ENCODE data around the gene ZC3H7A.

Gene ZC3H7A

DNA sequence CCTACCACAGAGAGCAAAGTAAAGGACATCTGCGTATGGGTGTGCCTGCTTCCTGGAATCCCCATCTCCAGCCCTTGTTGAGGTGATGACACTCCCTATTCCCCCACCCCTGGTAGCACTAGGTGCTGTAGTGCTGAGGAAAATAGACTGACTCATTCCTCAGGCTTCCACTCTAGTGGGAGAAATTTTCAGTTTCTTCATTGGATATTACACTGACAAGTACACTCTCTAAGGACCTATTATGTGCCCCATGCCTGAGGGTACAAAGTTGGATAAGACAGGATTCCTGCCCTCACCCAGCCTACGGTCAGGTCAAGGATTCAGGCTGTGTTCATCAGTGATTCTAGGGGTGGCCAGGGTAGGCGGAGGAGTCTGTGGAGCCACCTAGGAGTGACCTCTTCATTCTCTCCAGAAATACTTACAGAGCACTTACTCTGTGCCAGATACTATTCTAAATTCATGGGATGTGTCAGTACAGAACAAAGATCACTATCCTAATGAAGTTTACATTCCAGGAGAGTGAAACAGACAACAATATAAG is 4.5 kb upstream of the ZC3H7A start:
- Histone ChIP-seq H2BK12ac (ENCODE audit: low read length) (no peak overlapping the region), H3K27ac (replicated peaks; ENCODE audit: low read length) (no peak overlapping the region), H2AK5ac (ENCODE audit: low read depth, low read length) (no peak overlapping the region), H4K8ac (ENCODE audit: low read depth, low read length) (no peak overlapping the region), H3K4me2 (ENCODE audit: insufficient read depth, low read length, poor library complexity, severe bottlenecking) (no peak overlapping the region), H2BK15ac (ENCODE audit: low read length) (no peak overlapping the region), H4K91ac (ENCODE audit: low read depth, low read length, poor library complexity) (no peak overlapping the region), H3K18ac (ENCODE audit: low read length) (no peak overlapping the region), H3K4ac (ENCODE audit: low read length) (no peak overlapping the region), H2AFZ (ENCODE audit: low read length) (no peak overlapping the region), H3K79me1 (ENCODE audit: low read depth, low read length) (no peaks in the 10 kb centered on the region), H3K36me3 (replicated peaks in 1 of 2; ENCODE audit: control insufficient read depth in 2 of 2, insufficient read depth in 2 of 2, low read length in 2 of 2) (peaks cover 0 to 3% of the 10 kb centered on the region in 2 donors), H2BK120ac (ENCODE audit: low read depth, low read length) (no peak overlapping the region), H3K4me3 (ENCODE audit: low read length in 2 of 2) (no peak overlapping the region), H3K9me3 (replicated peaks in 1 of 2; ENCODE audit: control insufficient read depth in 2 of 2, insufficient read depth in 1 of 2, low read depth in 1 of 2, low read length in 2 of 2) (no peaks in the 10 kb centered on the region), H3K27me3 (ENCODE audit: control insufficient read depth in 3 of 3, insufficient read depth in 3 of 3, low read depth in 1 of 3, low read length in 3 of 3) (no peaks in the 10 kb centered on the region), H2BK5ac (ENCODE audit: low read length) (no peak overlapping the region), H3K23ac (ENCODE audit: low read depth, low read length, poor library complexity) (no peak overlapping the region), H3K9ac (ENCODE audit: low read depth, low read length, poor library complexity) (no peak overlapping the region), H3K4me1 (ENCODE audit: control insufficient read depth in 2 of 2, insufficient read depth in 1 of 2, low read depth in 1 of 2, low read length in 2 of 2) (peaks cover 5 to 10% of the 10 kb centered on the region in 2 donors), H3K14ac (ENCODE audit: low read length) (no peak overlapping the region)
- no CpG with 5 or more reads among the region's 3 CpGs for WGBS, 2 donors (ENCODE audit: extremely low coverage in 2 of 2, insufficient read length in 2 of 2, insufficient replicate concordance in 1 of 2)
- no peak for DNase-seq (ENCODE audit: low spot score)

DNA sequence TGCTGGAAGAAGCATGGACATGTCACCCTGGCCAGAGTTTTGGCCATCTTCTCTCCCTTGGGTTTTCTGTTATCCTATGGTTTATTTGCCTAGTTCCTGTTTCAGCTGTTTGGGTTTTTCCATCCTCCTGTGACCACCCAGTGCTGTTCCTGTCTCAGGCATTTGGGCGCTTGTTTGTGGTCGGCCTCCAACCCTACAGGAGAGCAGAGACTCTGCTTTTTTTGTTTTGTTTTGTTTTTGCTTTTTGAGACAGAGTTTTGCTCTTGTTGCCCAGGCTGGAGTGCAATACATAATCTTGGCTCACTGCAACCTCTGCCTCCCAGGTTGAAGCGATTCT is 3.3 kb upstream of the ZC3H7A start:
- no peak overlapping the region for H3K4me2 ChIP-seq (ENCODE audit: insufficient read depth, low read length, poor library complexity, severe bottlenecking)
- no peak overlapping the region for H2BK12ac ChIP-seq (ENCODE audit: low read length)
- H3K79me1 ChIP-seq (ENCODE audit: low read depth, low read length), result no peaks in the 10 kb centered on the region
- no peaks in the 10 kb centered on the region for H3K9me3 ChIP-seq (replicated peaks in 1 of 2; ENCODE audit: control insufficient read depth in 2 of 2, insufficient read depth in 1 of 2, low read depth in 1 of 2, low read length in 2 of 2)
- no peak overlapping the region for H2AFZ ChIP-seq (ENCODE audit: low read length)
- H3K18ac ChIP-seq (ENCODE audit: low read length), result no peak overlapping the region
- H3K23ac ChIP-seq (ENCODE audit: low read depth, low read length, poor library complexity), result no peak overlapping the region
- no peak overlapping the region for H2BK120ac ChIP-seq (ENCODE audit: low read depth, low read length)
- H3K4me3 ChIP-seq (ENCODE audit: low read length in 2 of 2), result no peak overlapping the region
- no peak overlapping the region for H3K4ac ChIP-seq (ENCODE audit: low read length)
- no peak overlapping the region for H3K27ac ChIP-seq (replicated peaks; ENCODE audit: low read length)
- H4K91ac ChIP-seq (ENCODE audit: low read depth, low read length, poor library complexity), result no peak overlapping the region
- H3K27me3 ChIP-seq (ENCODE audit: control insufficient read depth in 3 of 3, insufficient read depth in 3 of 3, low read depth in 1 of 3, low read length in 3 of 3), result no peaks in the 10 kb centered on the region
- peaks cover 5 to 17% of the 10 kb centered on the region in 2 donors for H3K4me1 ChIP-seq (ENCODE audit: control insufficient read depth in 2 of 2, insufficient read depth in 1 of 2, low read depth in 1 of 2, low read length in 2 of 2)
- H2AK5ac ChIP-seq (ENCODE audit: low read depth, low read length), result no peak overlapping the region
- peaks cover 0 to 10% of the 10 kb centered on the region in 2 donors for H3K36me3 ChIP-seq (replicated peaks in 1 of 2; ENCODE audit: control insufficient read depth in 2 of 2, insufficient read depth in 2 of 2, low read length in 2 of 2)
- no CpG with 5 or more reads among the region's 3 CpGs for WGBS, 2 donors (ENCODE audit: extremely low coverage in 2 of 2, insufficient read length in 2 of 2, insufficient replicate concordance in 1 of 2)
- H4K8ac ChIP-seq (ENCODE audit: low read depth, low read length), result no peak overlapping the region
- H3K14ac ChIP-seq (ENCODE audit: low read length), result no peak overlapping the region
- H2BK15ac ChIP-seq (ENCODE audit: low read length), result no peak overlapping the region
- no peak overlapping the region for H3K9ac ChIP-seq (ENCODE audit: low read depth, low read length, poor library complexity)
- no peak for DNase-seq (ENCODE audit: low spot score)
- H2BK5ac ChIP-seq (ENCODE audit: low read length), result no peak overlapping the region

GRCh38 chr16:11799509-11800381 is 2.7 kb upstream of the ZC3H7A start:
- Histone ChIP-seq H3K4me2 (ENCODE audit: insufficient read depth, low read length, poor library complexity, severe bottlenecking) (no peak overlapping the region), H2AFZ (ENCODE audit: low read length) (no peak overlapping the region), H2BK120ac (ENCODE audit: low read depth, low read length) (no peak overlapping the region), H2BK12ac (ENCODE audit: low read length) (no peak overlapping the region), H3K14ac (ENCODE audit: low read length) (no peak overlapping the region), H3K9me3 (replicated peaks in 1 of 2; ENCODE audit: control insufficient read depth in 2 of 2, insufficient read depth in 1 of 2, low read depth in 1 of 2, low read length in 2 of 2) (no peaks in the 10 kb centered on the region), H3K9ac (ENCODE audit: low read depth, low read length, poor library complexity) (no peak overlapping the region), H3K36me3 (replicated peaks in 1 of 2; ENCODE audit: control insufficient read depth in 2 of 2, insufficient read depth in 2 of 2, low read length in 2 of 2) (peaks cover 0 to 16% of the 10 kb centered on the region in 2 donors), H2AK5ac (ENCODE audit: low read depth, low read length) (no peak overlapping the region), H3K4ac (ENCODE audit: low read length) (no peak overlapping the region), H3K27me3 (ENCODE audit: control insufficient read depth in 3 of 3, insufficient read depth in 3 of 3, low read depth in 1 of 3, low read length in 3 of 3) (no peaks in the 10 kb centered on the region), H3K4me1 (ENCODE audit: control insufficient read depth in 2 of 2, insufficient read depth in 1 of 2, low read depth in 1 of 2, low read length in 2 of 2) (peaks cover 5 to 20% of the 10 kb centered on the region in 2 donors), H3K18ac (ENCODE audit: low read length) (no peak overlapping the region), H4K91ac (ENCODE audit: low read depth, low read length, poor library complexity) (no peak overlapping the region), H3K4me3 (ENCODE audit: low read length in 2 of 2) (no peak overlapping the region), H2BK5ac (ENCODE audit: low read length) (no peak overlapping the region), H2BK15ac (ENCODE audit: low read length) (no peak overlapping the region), H3K79me1 (ENCODE audit: low read depth, low read length) (no peaks in the 10 kb centered on the region), H3K27ac (replicated peaks; ENCODE audit: low read length) (no peak overlapping the region), H4K8ac (ENCODE audit: low read depth, low read length) (no peak overlapping the region), H3K23ac (ENCODE audit: low read depth, low read length, poor library complexity) (no peak overlapping the region)
- WGBS, 2 donors (ENCODE audit: extremely low coverage in 2 of 2, insufficient read length in 2 of 2, insufficient replicate concordance in 1 of 2), result no CpG with 5 or more reads among the region's 14 CpGs
- DNase-seq (ENCODE audit: low spot score), result no peak

DNA sequence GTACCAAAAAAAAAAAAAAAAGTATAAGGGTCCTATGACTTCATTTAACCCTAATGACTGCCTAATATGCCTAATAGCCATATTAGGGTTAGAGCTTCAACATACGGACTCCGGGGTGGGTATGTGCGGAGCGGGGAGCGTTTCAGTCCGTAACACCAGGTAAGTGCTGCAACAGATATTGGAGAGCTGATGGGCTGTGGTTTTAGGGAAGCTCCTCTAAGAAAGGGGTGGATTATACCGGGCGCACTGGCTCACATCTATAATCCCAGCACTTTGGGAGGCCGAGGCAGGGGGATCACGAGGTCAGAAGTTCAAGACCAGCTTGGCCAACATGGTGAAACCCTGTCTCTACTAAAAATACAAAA is 1.9 kb upstream of the ZC3H7A start:
- Histone ChIP-seq H2BK5ac (ENCODE audit: low read length) (no peak overlapping the region), H2BK120ac (ENCODE audit: low read depth, low read length) (no peak overlapping the region), H4K8ac (ENCODE audit: low read depth, low read length) (no peak overlapping the region), H3K9ac (ENCODE audit: low read depth, low read length, poor library complexity) (no peak overlapping the region), H3K4me1 (ENCODE audit: control insufficient read depth in 2 of 2, insufficient read depth in 1 of 2, low read depth in 1 of 2, low read length in 2 of 2) (peaks cover 5 to 21% of the 10 kb centered on the region in 2 donors), H3K79me1 (ENCODE audit: low read depth, low read length) (no peaks in the 10 kb centered on the region), H3K23ac (ENCODE audit: low read depth, low read length, poor library complexity) (no peak overlapping the region), H3K27me3 (ENCODE audit: control insufficient read depth in 3 of 3, insufficient read depth in 3 of 3, low read depth in 1 of 3, low read length in 3 of 3) (no peaks in the 10 kb centered on the region), H3K18ac (ENCODE audit: low read length) (no peak overlapping the region), H4K91ac (ENCODE audit: low read depth, low read length, poor library complexity) (no peak overlapping the region), H3K36me3 (replicated peaks in 1 of 2; ENCODE audit: control insufficient read depth in 2 of 2, insufficient read depth in 2 of 2, low read length in 2 of 2) (peaks cover 0 to 24% of the 10 kb centered on the region in 2 donors), H2BK12ac (ENCODE audit: low read length) (no peak overlapping the region), H3K14ac (ENCODE audit: low read length) (no peak overlapping the region), H2AK5ac (ENCODE audit: low read depth, low read length) (no peak overlapping the region), H3K4me2 (ENCODE audit: insufficient read depth, low read length, poor library complexity, severe bottlenecking) (no peak overlapping the region), H3K4ac (ENCODE audit: low read length) (no peak overlapping the region), H3K4me3 (ENCODE audit: low read length in 2 of 2) (peak overlapping the region in 1 of 2 donors; percentile 88), H3K27ac (replicated peaks; ENCODE audit: low read length) (no peak overlapping the region), H2BK15ac (ENCODE audit: low read length) (no peak overlapping the region), H3K9me3 (replicated peaks in 1 of 2; ENCODE audit: control insufficient read depth in 2 of 2, insufficient read depth in 1 of 2, low read depth in 1 of 2, low read length in 2 of 2) (no peaks in the 10 kb centered on the region), H2AFZ (ENCODE audit: low read length) (no peak overlapping the region)
- DNase-seq (ENCODE audit: low spot score), result no peak
- no CpG with 5 or more reads among the region's 10 CpGs for WGBS, 2 donors (ENCODE audit: extremely low coverage in 2 of 2, insufficient read length in 2 of 2, insufficient replicate concordance in 1 of 2)
